ENCODE results near the gene PPP2R3B. TPM values are rescaled to one million over a fixed set of nuclear protein-coding genes. Genes with fewer than 3 reads are reported as not detected.

The PPP2R3B gene
- total and polyA plus RNA-seq, 2 of the 4 experiments (the other 2 are of a cell fraction): 13.2 to 13.3 TPM

- Histone ChIP-seq H4K20me1 (ENCODE audit: insufficient read depth, low read length) (no peaks in the 10 kb centered on the region), H3K4me2 (ENCODE audit: low read depth, low read length) (peak overlapping the region; percentile 95), H3K36me3 (ENCODE audit: control insufficient read depth, insufficient read depth, low read length) (no peaks in the 10 kb centered on the region), H2BK120ac (ENCODE audit: low read depth, low read length) (no peak overlapping the region), H3K4me1 (ENCODE audit: control insufficient read depth, insufficient read depth, low read length) (no peaks in the 10 kb centered on the region), H3K23ac (ENCODE audit: low read depth, low read length) (no peak overlapping the region), H2BK15ac (ENCODE audit: low read depth, low read length) (no peak overlapping the region), H3K27me3 (ENCODE audit: control insufficient read depth, insufficient read depth, low read length) (no peaks in the 10 kb centered on the region), H2AFZ (replicated peaks; ENCODE audit: low read length, poor library complexity) (peak overlapping the region; percentile 98), H3K79me1 (ENCODE audit: low read depth in 1 of 2, low read length in 2 of 2) (peaks cover 0 to 14% of the 10 kb centered on the region in 2 experiments; a peak in 1 of 4 replicates), H3K9me1 (ENCODE audit: insufficient read depth, low read length) (no peaks in the 10 kb centered on the region), H2BK20ac (ENCODE audit: low read depth, low read length) (no peak overlapping the region), H3K56ac (ENCODE audit: extremely low read depth, insufficient read depth, low read length) (peak overlapping the region; percentile 21; the same call in 1 of the 2 replicates), H4K8ac (ENCODE audit: low read depth in 2 of 2, low read length in 2 of 2) (peak overlapping the region in 1 of 2 experiments; percentile 21; a peak in 2 of 4 replicates), H3K4ac (ENCODE audit: low read depth, low read length) (no peak overlapping the region), H2AK5ac (ENCODE audit: low read depth, low read length) (no peak overlapping the region), H3K18ac (ENCODE audit: low read depth, low read length) (no peak overlapping the region), H4K5ac (ENCODE audit: low read depth, low read length) (no peak overlapping the region), H2AK9ac (replicated peaks; ENCODE audit: low read depth, low read length, poor library complexity) (peak overlapping the region; percentile 82), H3K9me3 (ENCODE audit: control insufficient read depth, insufficient read depth, low read length) (no peaks in the 10 kb centered on the region), H3K14ac (replicated peaks; ENCODE audit: low read depth, low read length) (no peak overlapping the region), H2BK5ac (ENCODE audit: low read depth, low read length, poor library complexity, severe bottlenecking) (no peak overlapping the region), H3K9ac (ENCODE audit: low read depth, low read length) (peak overlapping the region; percentile 74), H3K4me3 (ENCODE audit: insufficient read depth, low read depth, low read length) (peak overlapping the region; percentile 76), H3K27ac (ENCODE audit: insufficient read depth, low read length) (no peak overlapping the region; the same call in 1 of the 2 replicates), H4K91ac (ENCODE audit: insufficient read depth, low read depth, low read length) (no peak overlapping the region)
- no TSS peak for BruUV-seq (replicated peaks)
- DNase-seq (no peak), ATAC-seq (ENCODE audit: low read depth) (no peak)
- POLR2A ChIA-PET (ENCODE audit: unreplicated experiment): no interaction called here
- WGBS, 2 experiments (ENCODE audit: extremely low coverage in 2 of 2, insufficient read length in 1 of 2): 3% methylated on average over 19 of the region's 57 CpGs; no CpG with 5 or more reads in 1 of the 2 experiments
- no peak for TF ChIP-seq BHLHE40 (IDR thresholded peaks at IDR 0.05; ENCODE audit: low read depth, low read length)
- no peak for TF ChIP-seq SMC3 (IDR thresholded peaks at IDR 0.05; ENCODE audit: low read depth, low read length)
- TF ChIP-seq FOS (IDR thresholded peaks at IDR 0.05; ENCODE audit: low read depth, low read length): no peak
- TF ChIP-seq NFE2L2 (IDR thresholded peaks at IDR 0.05; ENCODE audit: low read depth, low read length): no peak
- no peak for TF ChIP-seq CHD1 (IDR thresholded peaks at IDR 0.05; ENCODE audit: low read depth, low read length)
- TF ChIP-seq RFX5 (IDR thresholded peaks at IDR 0.05; ENCODE audit: low read depth, low read length): no peak
- no peak for TF ChIP-seq POLR2A (IDR thresholded peaks at IDR 0.05; ENCODE audit: low read depth, low read length)
- TF ChIP-seq MXI1 (IDR thresholded peaks at IDR 0.05; ENCODE audit: borderline replicate concordance, low read depth, low read length): no peak
- TF ChIP-seq RAD21 (IDR thresholded peaks at IDR 0.05; ENCODE audit: low read length): no peak
- no peak for TF ChIP-seq MAFK (IDR thresholded peaks at IDR 0.05; ENCODE audit: low read depth, low read length)
- TF ChIP-seq USF2 (IDR thresholded peaks at IDR 0.05; ENCODE audit: low read depth, low read length): no peak
- TF ChIP-seq CTCF (conservative IDR thresholded peaks at IDR 0.05; ENCODE audit: low read depth, low read length): no peak
- no peak for TF ChIP-seq CEBPB (IDR thresholded peaks at IDR 0.05; ENCODE audit: low read depth, low read length)
- TF ChIP-seq RCOR1 (IDR thresholded peaks at IDR 0.05; ENCODE audit: insufficient replicate concordance, low read length): no peak
- no peak for TF ChIP-seq MAZ (IDR thresholded peaks at IDR 0.05; ENCODE audit: borderline replicate concordance, low read depth, low read length)
- no peak for TF ChIP-seq ELK1 (IDR thresholded peaks at IDR 0.05; ENCODE audit: borderline replicate concordance, low read depth, low read length)
- CTCF ChIA-PET: no interaction called here
- dilution Hi-C loops (cut with HindIII; ENCODE audit: low sequenced_read_pairs, unreplicated experiment) (no loop called here), in situ Hi-C loops (cut with MboI; ENCODE audit: low sequenced_read_pairs) (no loop called here), intact Hi-C loops (cut with micrococcal nuclease) (no loop called here)
Measured at GRCh38 chrX:386239-386767, 404 bp downstream of the PPP2R3B start.
